EH (cell line): ENCODE measurements around the gene GADD45GIP1.
"Not testable (repeated sequence)": the region's sequence is repeated elsewhere in the genome, so short reads cannot be mapped to it uniquely, and the experiment has no call there.

Experiments used
- DNase-seq: peaks from one replicate; pipeline ENCODE4 v3.0.0-alpha.2; 2015; ENCODE audit warnings: low read depth

GADD45GIP1 gene

GRCh38 chr19:12939975-12940423 lies 17.0 kb downstream of the GADD45GIP1 start:
- no peak for DNase-seq

- DNase-seq, result peak; percentile 51
Measured at GRCh38 chr19:12938779-12939601, 18.0 kb downstream of the GADD45GIP1 start.

GRCh38 chr19:12937927-12938778 lies 18.9 kb downstream of the GADD45GIP1 start, which contains the start of gene CALR:
Gene CALR (plus strand): TSS chr19:12938609. CDS start chr19:12938680, 71 bp downstream.
- DNase-seq, result peak; percentile 99

- no peak for DNase-seq
Measured at GRCh38 chr19:12937093-12937926, 19.7 kb downstream of the GADD45GIP1 start.

- DNase-seq, result no peak
Measured at GRCh38 chr19:12936582-12936981, 20.4 kb downstream of the GADD45GIP1 start.

GRCh38 chr19:12935071-12935470 lies 22.0 kb downstream of the GADD45GIP1 start:
- no peak for DNase-seq

GRCh38 chr19:12933287-12934072 lies 23.5 kb downstream of the GADD45GIP1 start, which contains the start of gene FARSA:
Gene FARSA (minus strand): TSS chr19:12933711. CDS start chr19:12933696, 15 bp downstream.
- peak; percentile 90 for DNase-seq

GRCh38 chr19:12932392-12933286 lies 24.4 kb downstream of the GADD45GIP1 start:
- DNase-seq, result no peak

- no peak for DNase-seq
Measured at GRCh38 chr19:12930002-12930645, 26.9 kb downstream of the GADD45GIP1 start.

GRCh38 chr19:12924621-12925310 lies 32.3 kb downstream of the GADD45GIP1 start:
- DNase-seq, result no peak

- no peak for DNase-seq
Measured at GRCh38 chr19:12922959-12923358, 34.1 kb downstream of the GADD45GIP1 start.

GRCh38 chr19:12921047-12921446 lies 36.0 kb downstream of the GADD45GIP1 start:
- no peak for DNase-seq

GRCh38 chr19:12918253-12918652 lies 38.8 kb downstream of the GADD45GIP1 start:
- no peak for DNase-seq

GRCh38 chr19:12915860-12916259 lies 41.2 kb downstream of the GADD45GIP1 start:
- not testable (repeated sequence) for DNase-seq

- DNase-seq, result peak; percentile 11
Measured at GRCh38 chr19:12913851-12914690, 43.0 kb downstream of the GADD45GIP1 start.

GRCh38 chr19:12913011-12913561 lies 43.9 kb downstream of the GADD45GIP1 start:
- peak; percentile 54 for DNase-seq

- no peak for DNase-seq
Measured at GRCh38 chr19:12912571-12912970, 44.5 kb downstream of the GADD45GIP1 start.
